Rectal smooth muscle tissue (tissue), 1 donor: Measurements from ENCODE around the gene CAMKK2.
"Not testable (repeated sequence)": the region's sequence is repeated elsewhere in the genome, so short reads cannot be mapped to it uniquely, and the experiment has no call there.

ENCODE experiments used
- H3K27ac ChIP-seq: one replicate; pipeline ENCODE4 v1.7.0; 2013; ENCODE audit warnings: low read depth, low read length, inconsistent platforms
- H3K27me3 ChIP-seq: one replicate; pipeline ENCODE4 v1.7.0; 2013; ENCODE audit warnings: low read length; ENCODE audit not compliant: control insufficient read depth, insufficient read depth
- H3K36me3 ChIP-seq: one replicate; pipeline ENCODE4 v1.7.0; 2013; ENCODE audit warnings: low read length; ENCODE audit not compliant: control insufficient read depth, insufficient read depth
- H3K4me1 ChIP-seq: one replicate; pipeline ENCODE4 v1.7.0; 2013; ENCODE audit warnings: low read length; ENCODE audit not compliant: control insufficient read depth, insufficient read depth
- H3K4me3 ChIP-seq: one replicate; pipeline ENCODE4 v1.7.0; 2013; ENCODE audit warnings: low read length
- H3K9ac ChIP-seq: one replicate; pipeline ENCODE4 v1.7.0; 2013; ENCODE audit warnings: low read length

CAMKK2 gene

DNA sequence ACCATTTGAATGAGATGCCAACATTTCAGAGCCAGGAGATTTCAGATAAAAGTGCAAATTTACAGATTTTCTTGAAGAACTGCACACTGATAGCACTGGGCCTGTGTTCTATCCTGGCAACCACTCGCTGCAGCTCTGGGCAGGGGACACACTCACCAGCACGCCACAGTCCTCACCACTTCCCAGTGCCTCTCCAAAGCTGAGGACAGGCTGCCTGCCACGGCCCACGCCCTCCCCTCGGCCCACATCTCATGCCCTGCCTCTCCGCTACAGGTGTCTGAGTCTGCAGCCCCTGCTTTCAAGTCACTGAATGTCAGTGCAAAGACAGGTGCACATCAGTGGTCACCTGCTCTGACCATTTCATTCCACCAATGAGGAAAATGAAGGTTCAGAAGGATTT lies 12.7 kb downstream of the CAMKK2 start:
- Histone ChIP-seq H3K27me3 (no peaks in the 10 kb centered on the region), H3K36me3 (no peaks in the 10 kb centered on the region), H3K27ac (no peak overlapping the region), H3K9ac (no peak overlapping the region), H3K4me1 (no peaks in the 10 kb centered on the region), H3K4me3 (no peak overlapping the region)

DNA sequence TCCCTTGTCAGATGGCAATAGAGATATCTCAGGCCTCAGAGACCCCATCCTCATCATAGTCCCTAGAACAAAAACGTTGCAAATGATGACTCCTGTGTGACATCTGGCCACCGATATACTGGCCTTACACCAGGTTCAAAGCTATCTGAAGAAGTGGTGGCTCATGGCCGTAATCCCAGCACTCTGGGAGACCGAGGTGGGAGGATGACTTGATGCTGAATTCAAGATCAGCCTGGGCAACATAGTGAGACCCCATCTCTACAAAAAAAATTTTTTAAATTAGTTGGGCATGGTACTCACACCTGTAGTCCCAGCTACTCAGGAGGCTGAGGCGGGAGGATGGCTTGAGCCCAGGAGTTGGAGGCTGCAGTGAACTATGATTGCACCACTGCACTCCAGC lies 13.1 kb downstream of the CAMKK2 start:
- H3K4me1 ChIP-seq = no peaks in the 10 kb centered on the region
- no peak overlapping the region for H3K9ac ChIP-seq
- H3K4me3 ChIP-seq = no peak overlapping the region
- no peak overlapping the region for H3K27ac ChIP-seq
- H3K27me3 ChIP-seq = no peaks in the 10 kb centered on the region
- no peaks in the 10 kb centered on the region for H3K36me3 ChIP-seq

DNA sequence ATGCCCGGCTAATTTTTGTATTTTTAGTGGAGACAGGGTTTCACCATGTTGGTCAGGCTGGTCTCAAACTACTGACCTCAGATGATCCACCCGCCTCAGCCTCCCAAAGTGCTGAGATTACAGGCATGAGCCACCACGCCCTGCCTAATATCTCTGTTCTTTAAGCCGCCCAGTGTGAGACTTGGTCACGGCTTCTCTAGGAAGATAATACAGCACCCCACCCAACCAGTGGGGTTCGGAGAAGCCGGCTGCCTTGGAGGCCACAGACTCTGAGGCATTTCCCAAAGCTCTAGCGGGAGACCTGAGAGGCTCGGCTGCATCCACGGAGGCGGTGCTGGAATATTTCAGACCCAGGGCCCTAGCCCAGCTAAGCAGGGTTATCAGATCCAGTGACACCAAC lies 13.6 kb downstream of the CAMKK2 start:
- H3K36me3 ChIP-seq, H3K27ac ChIP-seq, H3K27me3 ChIP-seq, H3K9ac ChIP-seq, H3K4me3 ChIP-seq, H3K4me1 ChIP-seq: not testable (repeated sequence)

DNA sequence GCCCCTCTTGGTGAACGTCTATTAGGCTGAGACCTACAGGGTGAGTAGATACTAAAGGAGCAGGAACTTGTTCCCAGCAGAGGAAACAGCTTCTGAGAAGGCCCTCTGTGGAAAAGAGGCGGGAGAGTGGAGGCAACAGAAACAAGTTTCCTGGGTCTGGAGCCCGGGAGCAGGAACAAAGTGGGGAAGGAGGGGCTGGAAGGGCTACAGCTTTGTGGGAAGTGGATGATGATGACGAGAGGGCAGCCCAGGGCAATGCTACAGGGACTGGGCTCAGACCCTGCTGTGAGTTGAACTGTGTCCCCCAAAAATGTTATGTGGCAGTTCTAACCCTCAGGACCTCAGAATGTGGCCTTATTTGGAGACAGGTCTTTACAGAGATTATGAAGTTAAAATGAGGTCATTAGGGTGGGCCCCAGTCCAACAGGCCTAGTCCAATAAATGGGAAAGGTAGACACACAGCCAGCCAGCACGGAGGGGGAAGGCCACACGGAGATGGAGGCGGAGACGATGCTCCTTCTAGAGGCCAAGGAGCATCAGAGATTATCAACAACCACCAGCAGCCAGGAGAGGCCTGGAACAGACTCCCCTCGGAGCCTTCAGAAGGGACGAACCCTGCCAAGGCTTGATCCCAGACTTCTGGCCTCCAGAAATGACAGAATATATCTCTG lies 14.3 kb downstream of the CAMKK2 start:
- Histone ChIP-seq H3K9ac (no peak overlapping the region), H3K27ac (no peak overlapping the region), H3K4me1 (no peaks in the 10 kb centered on the region), H3K4me3 (no peak overlapping the region), H3K36me3 (no peaks in the 10 kb centered on the region), H3K27me3 (no peaks in the 10 kb centered on the region)

DNA sequence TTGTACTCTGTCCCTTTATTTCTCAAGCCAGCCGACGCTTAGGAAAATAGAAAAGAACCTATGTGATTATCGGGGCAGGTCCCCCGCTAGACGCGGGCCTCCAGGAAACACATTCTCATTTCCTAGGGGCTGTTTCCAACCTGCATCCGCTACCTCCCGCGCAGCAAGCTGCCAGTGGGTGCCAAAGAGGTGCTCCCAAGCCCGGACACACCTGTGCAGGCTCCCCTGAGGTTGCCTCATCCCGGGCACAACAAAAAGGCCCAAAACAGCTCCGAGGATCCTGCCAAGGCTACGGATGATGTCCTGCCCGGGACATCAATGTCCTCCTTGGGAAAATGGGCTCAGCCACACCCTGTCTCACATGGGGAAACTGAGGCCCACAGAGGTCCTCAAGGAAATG lies 15.4 kb downstream of the CAMKK2 start:
- not testable (repeated sequence) for H3K9ac ChIP-seq, H3K27ac ChIP-seq, H3K4me3 ChIP-seq, H3K27me3 ChIP-seq, H3K4me1 ChIP-seq, H3K36me3 ChIP-seq

DNA sequence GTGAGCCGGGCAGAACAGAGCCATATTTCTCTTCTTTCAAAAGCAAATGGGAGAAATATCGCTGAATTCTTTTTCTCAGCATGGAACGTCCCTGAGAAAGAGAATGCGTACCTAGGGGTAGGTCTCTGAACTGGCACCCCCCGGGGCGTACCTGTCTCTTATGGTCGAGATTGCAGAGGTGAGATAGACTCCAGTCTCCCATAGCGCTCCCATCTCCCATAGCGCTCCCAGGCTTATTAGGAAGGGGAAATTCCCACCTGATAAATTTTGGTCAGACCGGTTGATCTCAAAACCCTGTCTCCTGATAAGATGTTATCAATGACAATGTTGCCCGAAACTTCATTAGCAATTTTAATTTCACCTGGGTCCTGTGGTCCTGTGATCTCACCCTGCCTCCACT lies 16.0 kb downstream of the CAMKK2 start:
- not testable (repeated sequence) for H3K36me3 ChIP-seq, H3K4me1 ChIP-seq, H3K27ac ChIP-seq

DNA sequence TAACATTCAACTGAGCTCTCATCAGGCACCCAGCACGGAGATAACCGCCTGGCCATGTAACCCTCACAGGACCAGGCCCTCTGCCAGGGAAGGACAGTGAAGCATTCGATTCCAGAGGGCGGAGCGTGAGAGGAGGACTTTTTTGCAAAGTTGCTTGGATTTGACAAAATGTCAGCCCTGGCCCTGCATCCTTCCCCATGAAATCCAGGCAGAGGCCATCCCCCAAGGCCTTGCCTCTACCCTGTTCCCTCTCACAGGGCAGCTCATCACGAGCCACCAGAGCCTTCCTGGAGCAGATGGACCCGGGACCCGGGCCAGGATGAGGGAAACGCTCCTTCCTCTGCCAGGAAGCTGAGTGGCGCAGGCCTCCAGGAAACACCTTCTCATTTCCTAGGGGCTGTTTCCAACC lies 17.0 kb downstream of the CAMKK2 start:
- H3K36me3 ChIP-seq = no peaks in the 10 kb centered on the region
- no peak overlapping the region for H3K4me3 ChIP-seq
- H3K27ac ChIP-seq = no peak overlapping the region
- no peaks in the 10 kb centered on the region for H3K27me3 ChIP-seq
- no peak overlapping the region for H3K9ac ChIP-seq
- no peaks in the 10 kb centered on the region for H3K4me1 ChIP-seq

More for the DNA sequence above, 16.0 kb downstream of the CAMKK2 start:
- not testable (repeated sequence) for H3K9ac ChIP-seq, H3K4me3 ChIP-seq, H3K27me3 ChIP-seq

DNA sequence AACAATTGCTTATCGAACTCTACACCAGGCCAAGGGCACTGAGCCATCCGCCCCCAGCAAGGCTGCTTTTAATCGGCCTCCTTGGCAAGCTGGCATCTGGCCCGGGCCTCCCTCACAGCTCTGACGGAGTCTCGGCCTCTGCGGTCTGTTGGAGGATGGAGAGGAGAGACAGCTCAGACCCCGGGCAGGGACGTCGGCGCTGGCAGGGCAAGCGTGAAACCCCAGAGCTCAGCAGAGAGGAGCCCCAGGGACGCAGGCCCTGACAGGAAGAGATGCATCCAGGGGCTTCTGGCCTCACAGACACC lies 17.5 kb downstream of the CAMKK2 start:
- H3K27me3 ChIP-seq = no peaks in the 10 kb centered on the region
- no peaks in the 10 kb centered on the region for H3K4me1 ChIP-seq
- H3K27ac ChIP-seq = no peak overlapping the region
- peaks cover 3% of the 10 kb centered on the region for H3K36me3 ChIP-seq
- H3K9ac ChIP-seq = no peak overlapping the region
- H3K4me3 ChIP-seq = no peak overlapping the region

DNA sequence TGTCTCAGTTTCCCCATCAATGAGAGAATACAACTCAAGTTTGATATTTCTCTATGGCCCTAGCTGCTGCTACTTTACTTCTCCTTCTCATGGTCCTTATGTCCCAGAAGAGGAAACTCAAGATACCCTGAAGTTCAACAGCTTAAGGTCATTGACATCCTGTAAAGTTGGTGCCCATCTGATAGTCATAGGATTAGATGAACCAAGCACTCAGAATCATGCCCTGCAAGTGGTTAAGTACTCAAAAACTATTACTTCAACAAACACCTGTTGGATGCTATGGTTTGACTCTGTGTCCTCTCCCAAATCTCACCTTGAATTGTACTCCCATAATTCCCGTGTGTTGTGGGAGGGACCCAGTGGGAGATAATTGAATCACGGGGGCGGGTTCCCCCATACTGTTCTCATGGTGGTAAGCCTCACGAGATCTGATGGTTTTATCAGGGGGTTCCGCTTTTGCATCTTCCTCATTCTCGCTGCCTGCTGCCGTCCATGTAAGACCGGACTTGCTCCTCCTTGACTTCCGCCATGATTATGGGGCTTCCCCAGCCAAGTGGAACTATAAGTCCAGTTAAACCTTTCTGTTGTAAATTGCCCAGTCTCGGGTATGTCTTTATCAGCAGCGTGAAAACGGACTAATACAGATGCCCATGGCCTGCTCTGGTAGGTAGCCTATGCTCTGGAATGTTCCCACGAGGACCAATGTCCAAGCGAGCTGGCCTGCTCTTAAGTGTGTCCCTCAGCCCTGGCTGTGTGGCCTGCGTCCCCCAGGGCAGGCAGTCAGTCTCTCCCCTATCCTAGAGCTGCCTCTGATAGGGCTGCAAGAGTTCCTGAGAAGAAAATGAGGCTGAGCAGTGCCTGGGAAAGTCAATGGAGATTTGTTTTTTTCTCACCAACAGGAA lies 18.1 kb downstream of the CAMKK2 start:
- Histone ChIP-seq H3K36me3 (peaks cover 6% of the 10 kb centered on the region), H3K4me3 (no peak overlapping the region), H3K27ac (no peak overlapping the region), H3K27me3 (no peaks in the 10 kb centered on the region), H3K9ac (no peak overlapping the region), H3K4me1 (no peaks in the 10 kb centered on the region)

DNA sequence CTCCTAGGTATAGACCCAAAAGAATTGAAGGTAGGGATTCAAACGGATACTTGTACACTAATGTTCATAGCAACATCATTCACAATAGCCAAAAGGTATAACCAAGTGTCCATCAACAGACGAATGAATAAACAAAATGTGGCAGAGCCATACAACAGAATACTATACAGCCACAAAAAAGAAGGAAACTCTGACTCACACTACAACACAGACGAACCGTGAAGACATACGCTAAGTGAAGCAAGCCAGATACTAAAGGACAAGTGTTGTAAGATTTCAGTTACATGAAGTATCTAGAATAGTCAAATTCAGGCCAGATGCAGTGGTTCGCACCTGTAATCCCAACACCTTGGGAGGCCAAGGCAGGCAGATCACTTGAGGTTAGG lies 19.1 kb downstream of the CAMKK2 start:
- H3K9ac ChIP-seq = no peak overlapping the region
- no peak overlapping the region for H3K4me3 ChIP-seq
- H3K27ac ChIP-seq = no peak overlapping the region
- H3K27me3 ChIP-seq = no peaks in the 10 kb centered on the region
- H3K36me3 ChIP-seq = peaks cover 12% of the 10 kb centered on the region
- H3K4me1 ChIP-seq = no peaks in the 10 kb centered on the region

DNA sequence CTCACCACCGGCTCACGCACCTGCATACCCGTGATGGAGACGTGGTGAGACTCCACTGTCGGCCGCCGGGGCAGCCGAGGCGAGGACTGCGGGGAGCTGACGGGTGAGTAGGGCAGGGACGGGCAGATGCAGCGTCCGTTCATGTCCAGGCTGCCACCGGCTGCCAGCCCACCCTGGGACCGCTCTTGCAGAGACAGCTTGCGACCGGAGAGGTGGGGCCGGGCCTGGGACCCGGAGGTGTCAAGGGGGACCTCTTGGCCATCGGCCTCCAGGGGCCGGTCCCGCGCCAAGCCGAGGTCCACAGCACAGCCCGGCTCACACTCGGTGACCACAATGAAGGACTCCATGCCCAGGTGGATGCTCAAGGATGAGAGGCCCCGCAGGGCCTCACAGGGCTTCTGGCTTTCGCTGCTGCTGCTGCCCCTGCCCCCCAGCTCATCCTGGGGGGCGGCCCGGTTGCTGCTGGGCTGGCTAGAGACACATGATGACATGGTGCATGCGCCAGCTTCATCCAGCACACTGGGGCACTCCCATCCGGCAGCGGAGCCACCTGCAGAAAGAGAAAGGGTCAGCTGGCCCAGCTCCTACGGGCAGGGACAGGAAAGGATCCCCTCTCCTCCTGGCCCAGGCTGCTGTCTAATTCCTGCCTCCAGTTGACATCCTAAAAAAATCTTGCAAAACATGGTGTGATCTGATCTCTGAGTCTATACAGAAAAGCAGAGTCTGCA lies 22.3 kb downstream of the CAMKK2 start:
- H3K36me3 ChIP-seq = peaks cover 12% of the 10 kb centered on the region
- H3K4me3 ChIP-seq = no peak overlapping the region
- no peak overlapping the region for H3K9ac ChIP-seq
- no peaks in the 10 kb centered on the region for H3K27me3 ChIP-seq
- no peak overlapping the region for H3K27ac ChIP-seq
- H3K4me1 ChIP-seq = no peaks in the 10 kb centered on the region

DNA sequence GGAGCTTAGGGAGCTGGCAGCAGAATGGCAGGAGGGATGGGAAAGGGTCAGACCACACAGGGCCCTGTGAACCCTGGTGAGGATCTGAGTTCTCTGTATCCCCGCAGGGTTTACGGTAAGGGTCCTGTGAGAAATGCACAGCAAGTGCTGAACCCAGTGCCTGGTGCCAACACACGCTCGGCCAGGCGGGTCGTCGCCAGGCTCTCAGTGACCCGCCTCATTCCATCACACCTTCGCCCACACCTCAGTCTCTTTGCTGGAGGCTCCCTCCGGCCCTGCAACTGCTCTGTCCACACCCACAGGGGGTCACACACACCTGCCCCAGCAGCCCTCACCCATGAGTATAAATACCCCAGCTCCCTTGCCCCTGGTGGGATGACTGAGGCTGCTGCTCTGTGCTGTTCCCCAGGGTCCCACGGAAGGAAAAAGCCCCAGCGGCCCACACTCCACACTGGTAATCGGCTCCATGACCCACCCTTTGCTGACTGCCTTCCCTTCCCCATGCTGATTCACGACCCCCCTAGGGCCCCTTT lies 23.1 kb downstream of the CAMKK2 start:
- no peaks in the 10 kb centered on the region for H3K27me3 ChIP-seq
- H3K27ac ChIP-seq = no peak overlapping the region
- peaks cover 12% of the 10 kb centered on the region for H3K36me3 ChIP-seq
- no peak overlapping the region for H3K4me3 ChIP-seq
- H3K9ac ChIP-seq = no peak overlapping the region
- no peaks in the 10 kb centered on the region for H3K4me1 ChIP-seq
